AG09309 (cell line): Measurements from ENCODE around the gene PPP1R12C.
"Not testable (repeated sequence)": the region's sequence is repeated elsewhere in the genome, so short reads cannot be mapped to it uniquely, and the experiment has no call there.

Source experiments
- DNase-seq: peaks from one replicate; pipeline ENCODE4 v3.0.0-alpha.2; 2010; ENCODE audit warnings: low read depth
- H3K4me3 ChIP-seq: 2 replicates; pipeline ENCODE4 v1.5.1; 2011; ENCODE audit warnings: mild to moderate bottlenecking, low read depth, low read length, moderate library complexity; ENCODE audit not compliant: control insufficient read depth
- CTCF ChIP-seq: IDR thresholded peaks from 2 replicates; pipeline ENCODE4 v1.5.1; 2011; ENCODE audit warnings: mild to moderate bottlenecking, low read depth, low read length, inconsistent platforms; ENCODE audit not compliant: insufficient read depth, control insufficient read depth; ENCODE audit errors: missing control alignments

The PPP1R12C gene

GRCh38 chr19:55071129-55071502 lies 46.3 kb downstream of the PPP1R12C start:
- DNase-seq = no peak
- TF ChIP-seq CTCF = no peak
- no peak overlapping the region for H3K4me3 ChIP-seq

GRCh38 chr19:55070466-55071128 lies 46.8 kb downstream of the PPP1R12C start:
- DNase-seq = no peak
- H3K4me3 ChIP-seq = no peak overlapping the region
- TF ChIP-seq CTCF = no peak

- no peak for TF ChIP-seq CTCF
- H3K4me3 ChIP-seq = no peak overlapping the region
These were observed 47.6 kb downstream of the PPP1R12C start for GRCh38 chr19:55069865-55070197.

GRCh38 chr19:55068950-55069864 lies 48.2 kb downstream of the PPP1R12C start:
- no peak for TF ChIP-seq CTCF
- no peak overlapping the region; the same call in 1 of the 2 replicates for H3K4me3 ChIP-seq
- no peak for DNase-seq

More at GRCh38 chr19:55069865-55070197, 47.6 kb downstream of the PPP1R12C start:
- DNase-seq = no peak

GRCh38 chr19:55067869-55068268 lies 49.6 kb downstream of the PPP1R12C start:
- no peak overlapping the region for H3K4me3 ChIP-seq
- no peak for TF ChIP-seq CTCF
- no peak for DNase-seq

GRCh38 chr19:55066107-55066709 lies 51.2 kb downstream of the PPP1R12C start:
- no peak for DNase-seq
- no peak overlapping the region for H3K4me3 ChIP-seq
- no peak for TF ChIP-seq CTCF

GRCh38 chr19:55065516-55065915 lies 51.9 kb downstream of the PPP1R12C start:
- not testable (repeated sequence) for DNase-seq, H3K4me3 ChIP-seq
